K562 (cell line): ENCODE measurements around the gene KCNQ4. TPM values are rescaled to one million over a fixed set of nuclear protein-coding genes. Genes with fewer than 3 reads are reported as not detected.

Experiments used
- ATF7 ChIP-seq: fragments of 450-650 bp; IDR thresholded peaks from 2 replicates; pipeline ENCODE4 v1.7.1; 2014; ENCODE audit warnings: mild to moderate bottlenecking, moderate library complexity
- C11orf30 ChIP-seq: fragments of 450-650 bp; IDR thresholded peaks from 2 replicates; pipeline ENCODE4 v1.6.1; 2016; ENCODE audit warnings: low read depth, mild to moderate bottlenecking
- ETV1 ChIP-seq: fragments of 450-650 bp; conservative IDR thresholded peaks from 2 replicates; pipeline ENCODE4 v1.6.1; 2016; ENCODE audit warnings: missing genetic modification characterization, control low read depth, low read depth, missing compliant biosample characterization
- FOXP1 ChIP-seq: sonication (generic); formaldehyde crosslinking; IDR thresholded peaks from 2 replicates; pipeline ENCODE4 v1.8.0; 2022; ENCODE audit warnings: mild to moderate bottlenecking, missing genetic modification reagents
- HDGF ChIP-seq: fragments of 450-650 bp; IDR thresholded peaks from 2 replicates; pipeline ENCODE4 v1.6.1; 2016
- HMG20B ChIP-seq: fragments of 250-450 bp; sonication (Bioruptor Pico); IDR thresholded peaks from 2 replicates; pipeline ENCODE4 v1.5.0; 2021; ENCODE audit warnings: mild to moderate bottlenecking
- HMGN3 ChIP-seq: IDR thresholded peaks from 2 replicates; pipeline ENCODE4 v1.6.1; 2011; ENCODE audit warnings: borderline replicate concordance, low read depth, mild to moderate bottlenecking, mixed read lengths, low read length; ENCODE audit not compliant: insufficient read length; ENCODE audit errors: extremely low read depth
- JUN ChIP-seq, 2 experiments: sonication (generic) in 1 of 2; formaldehyde crosslinking in 1 of 2; IDR thresholded peaks; 2 replicates each; pipeline versions ENCODE4 v1.6.1 to v1.8.0; 2012 to 2022; ENCODE audit warnings: borderline replicate concordance in 2 of 2, mild to moderate bottlenecking in 2 of 2, improper control_type of control experiment in 1 of 2, low read depth in 1 of 2, low read length in 1 of 2, missing genetic modification reagents in 1 of 2
- MTA3 ChIP-seq: fragments of 450-650 bp; formaldehyde crosslinking; IDR thresholded peaks from 2 replicates; pipeline ENCODE4 v1.6.1; 2017; ENCODE audit warnings: mild to moderate bottlenecking, borderline replicate concordance
- YY1 ChIP-seq, 3 experiments: IDR thresholded peaks; 2 replicates each; pipeline ENCODE4 v1.6.1; 2011; ENCODE audit warnings: low read length in 2 of 3, mild to moderate bottlenecking in 2 of 3, moderate library complexity in 2 of 3, borderline replicate concordance in 1 of 3, control low read depth in 1 of 3, low read depth in 1 of 3; ENCODE audit not compliant: insufficient read depth in 3 of 3, insufficient replicate concordance in 2 of 3, control insufficient read depth in 1 of 3, insufficient read length in 1 of 3; ENCODE audit errors: extremely low read depth in 1 of 3
- ZNF586 ChIP-seq: fragments of 450-650 bp; formaldehyde crosslinking; conservative IDR thresholded peaks from 2 replicates; pipeline ENCODE4 v1.4.0; 2020; ENCODE audit warnings: mild to moderate bottlenecking, moderate library complexity
- polyA plus RNA-seq, 8 experiments: library from polyadenylated mRNA; depleted of rRNA in 4 of 8; stranded (reverse) in 5 of 8; unstranded in 3 of 8; fragments of >200 nt; fragmentation: Nextera tagmentation in 2 of 8; fragmentation: Illumina TruSeq in 1 of 8; extraction: Ambion mirVana in 2 of 8; extraction: Trizol in 1 of 8; gene quantifications; 2 replicates each; pipeline versions ENCODE4 v1.2.1 to v1.2.3, GENCODE V29; 2011 to 2014; ENCODE audit warnings: inconsistent platforms in 1 of 8, missing spikeins in 1 of 8
- total RNA-seq, 7 experiments: library from RNA; depleted of rRNA in 6 of 7; stranded (reverse); fragments of >200 nt in 6 of 7; fragmentation: Illumina TruSeq in 2 of 7; extraction: Trizol in 2 of 7; gene quantifications; 2 replicates each; pipeline versions ENCODE4 v1.2.1 to v1.2.3, GENCODE V29; 2011 to 2021; ENCODE audit warnings: low replicate concordance in 1 of 7
- TF ChIP-seq, protein P1 (sequence below): fragments of 250-450 bp; sonication (Bioruptor Pico); IDR thresholded peaks from 2 replicates; pipeline ENCODE4 v1.8.0; 2022; ENCODE audit warnings: moderate library complexity, mild to moderate bottlenecking, inconsistent platforms
- TF ChIP-seq, protein P2 (sequence below): fragments of 450-650 bp; IDR thresholded peaks from 2 replicates; pipeline ENCODE4 v1.7.1; 2018; ENCODE audit warnings: mild to moderate bottlenecking, low read depth; ENCODE audit not compliant: partially characterized antibody
- TF ChIP-seq, protein P3 (sequence below): fragments of 450-650 bp; IDR thresholded peaks from 2 replicates; pipeline ENCODE4 v1.6.1; 2016
- TF ChIP-seq, protein P4 (sequence below), 2 experiments: IDR thresholded peaks; 2 replicates each; pipeline ENCODE4 v1.6.1; 2012; ENCODE audit warnings: improper control_type of control experiment in 2 of 2, low read depth in 2 of 2, low read length in 2 of 2, borderline replicate concordance in 1 of 2
- TF ChIP-seq, protein P5 (sequence below): sonication (generic); formaldehyde crosslinking; IDR thresholded peaks from 2 replicates; pipeline ENCODE4 v1.8.1; 2023; ENCODE audit warnings: mild to moderate bottlenecking, missing genetic modification reagents, moderate library complexity

KCNQ4 gene
- total and polyA plus RNA-seq, 9 of the 15 experiments (the other 6 are each of a cell fraction or from before 2014, with no cell fraction given) = 0.07 to 4.1 (median 0.79) TPM

DNA sequence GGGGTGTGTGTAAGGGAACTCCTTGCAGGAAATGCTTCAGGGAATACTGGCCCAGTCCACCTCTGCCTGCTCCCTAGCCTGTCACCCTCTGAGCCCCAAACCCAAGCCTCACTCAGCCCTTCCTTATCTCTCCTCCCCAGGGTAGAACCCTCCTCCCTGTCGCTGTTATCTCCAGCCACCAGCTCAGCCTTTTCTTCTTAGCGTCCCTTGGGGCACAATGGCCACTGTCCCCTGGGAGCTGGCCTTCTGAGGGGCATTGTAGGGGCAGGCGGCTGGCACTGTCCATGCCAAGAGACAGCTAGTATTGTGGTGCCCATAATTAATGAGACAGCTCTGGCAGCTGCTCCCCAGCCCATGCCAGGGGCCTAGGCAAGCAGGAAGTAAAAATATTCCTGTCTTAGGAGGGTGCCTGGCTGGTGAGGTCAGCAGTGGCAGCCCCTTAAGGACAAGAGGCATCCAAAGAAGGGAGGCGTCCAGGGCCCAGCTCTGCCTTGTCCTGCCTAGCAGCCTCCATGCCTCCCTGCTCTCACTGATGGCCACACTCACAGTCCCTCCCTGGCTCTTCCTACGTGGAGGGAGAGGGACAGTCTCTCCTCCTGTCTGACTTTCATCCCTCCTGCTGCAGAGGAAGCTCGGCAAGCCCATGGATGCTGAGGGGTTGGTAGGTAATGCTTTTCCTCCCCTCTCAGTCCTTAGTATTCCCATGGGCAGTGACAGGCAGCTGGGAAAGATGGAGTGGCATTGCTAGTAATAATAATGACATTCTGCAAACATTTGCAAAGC, 37.5 kb downstream of the KCNQ4 start (continued):
- TF ChIP-seq, protein P1, sequence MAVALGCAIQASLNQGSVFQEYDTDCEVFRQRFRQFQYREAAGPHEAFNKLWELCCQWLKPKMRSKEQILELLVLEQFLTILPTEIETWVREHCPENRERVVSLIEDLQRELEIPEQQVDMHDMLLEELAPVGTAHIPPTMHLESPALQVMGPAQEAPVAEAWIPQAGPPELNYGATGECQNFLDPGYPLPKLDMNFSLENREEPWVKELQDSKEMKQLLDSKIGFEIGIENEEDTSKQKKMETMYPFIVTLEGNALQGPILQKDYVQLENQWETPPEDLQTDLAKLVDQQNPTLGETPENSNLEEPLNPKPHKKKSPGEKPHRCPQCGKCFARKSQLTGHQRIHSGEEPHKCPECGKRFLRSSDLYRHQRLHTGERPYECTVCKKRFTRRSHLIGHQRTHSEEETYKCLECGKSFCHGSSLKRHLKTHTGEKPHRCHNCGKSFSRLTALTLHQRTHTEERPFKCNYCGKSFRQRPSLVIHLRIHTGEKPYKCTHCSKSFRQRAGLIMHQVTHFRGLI (CRISPR knock-in tag) = no peak
- TF ChIP-seq YY1 (IDR thresholded peaks at IDR 0.05; ENCODE audit: borderline replicate concordance in 1 of 3, control insufficient read depth in 1 of 3, extremely low read depth in 1 of 3, insufficient read depth in 3 of 3, insufficient read length in 1 of 3, insufficient replicate concordance in 2 of 3, low read depth in 1 of 3, low read length in 2 of 3) (peak; percentile 30 to 82 (median 69)), JUN (IDR thresholded peaks at IDR 0.05; ENCODE audit: borderline replicate concordance, low read depth, low read length) (peak; percentile 81), JUN (CRISPR knock-in tag; IDR thresholded peaks at IDR 0.05; ENCODE audit: borderline replicate concordance) (no peak), ATF7 (peak; percentile 75), HMG20B (CRISPR knock-in tag) (no peak), ETV1 (tag) (peak; percentile 11; the same call in 1 of the 2 replicates), MTA3 (peak; percentile 97), ZNF586 (no peak), C11orf30 (no peak), HMGN3 (peak; percentile 91), HDGF (peak; percentile 90), FOXP1 (CRISPR knock-in tag) (no peak)
- TF ChIP-seq, protein P2, sequence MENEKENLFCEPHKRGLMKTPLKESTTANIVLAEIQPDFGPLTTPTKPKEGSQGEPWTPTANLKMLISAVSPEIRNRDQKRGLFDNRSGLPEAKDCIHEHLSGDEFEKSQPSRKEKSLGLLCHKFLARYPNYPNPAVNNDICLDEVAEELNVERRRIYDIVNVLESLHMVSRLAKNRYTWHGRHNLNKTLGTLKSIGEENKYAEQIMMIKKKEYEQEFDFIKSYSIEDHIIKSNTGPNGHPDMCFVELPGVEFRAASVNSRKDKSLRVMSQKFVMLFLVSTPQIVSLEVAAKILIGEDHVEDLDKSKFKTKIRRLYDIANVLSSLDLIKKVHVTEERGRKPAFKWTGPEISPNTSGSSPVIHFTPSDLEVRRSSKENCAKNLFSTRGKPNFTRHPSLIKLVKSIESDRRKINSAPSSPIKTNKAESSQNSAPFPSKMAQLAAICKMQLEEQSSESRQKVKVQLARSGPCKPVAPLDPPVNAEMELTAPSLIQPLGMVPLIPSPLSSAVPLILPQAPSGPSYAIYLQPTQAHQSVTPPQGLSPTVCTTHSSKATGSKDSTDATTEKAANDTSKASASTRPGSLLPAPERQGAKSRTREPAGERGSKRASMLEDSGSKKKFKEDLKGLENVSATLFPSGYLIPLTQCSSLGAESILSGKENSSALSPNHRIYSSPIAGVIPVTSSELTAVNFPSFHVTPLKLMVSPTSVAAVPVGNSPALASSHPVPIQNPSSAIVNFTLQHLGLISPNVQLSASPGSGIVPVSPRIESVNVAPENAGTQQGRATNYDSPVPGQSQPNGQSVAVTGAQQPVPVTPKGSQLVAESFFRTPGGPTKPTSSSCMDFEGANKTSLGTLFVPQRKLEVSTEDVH = peak; percentile 35
- TF ChIP-seq, protein P3, sequence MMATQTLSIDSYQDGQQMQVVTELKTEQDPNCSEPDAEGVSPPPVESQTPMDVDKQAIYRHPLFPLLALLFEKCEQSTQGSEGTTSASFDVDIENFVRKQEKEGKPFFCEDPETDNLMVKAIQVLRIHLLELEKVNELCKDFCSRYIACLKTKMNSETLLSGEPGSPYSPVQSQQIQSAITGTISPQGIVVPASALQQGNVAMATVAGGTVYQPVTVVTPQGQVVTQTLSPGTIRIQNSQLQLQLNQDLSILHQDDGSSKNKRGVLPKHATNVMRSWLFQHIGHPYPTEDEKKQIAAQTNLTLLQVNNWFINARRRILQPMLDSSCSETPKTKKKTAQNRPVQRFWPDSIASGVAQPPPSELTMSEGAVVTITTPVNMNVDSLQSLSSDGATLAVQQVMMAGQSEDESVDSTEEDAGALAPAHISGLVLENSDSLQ = peak; percentile 79
- TF ChIP-seq, protein P4, sequence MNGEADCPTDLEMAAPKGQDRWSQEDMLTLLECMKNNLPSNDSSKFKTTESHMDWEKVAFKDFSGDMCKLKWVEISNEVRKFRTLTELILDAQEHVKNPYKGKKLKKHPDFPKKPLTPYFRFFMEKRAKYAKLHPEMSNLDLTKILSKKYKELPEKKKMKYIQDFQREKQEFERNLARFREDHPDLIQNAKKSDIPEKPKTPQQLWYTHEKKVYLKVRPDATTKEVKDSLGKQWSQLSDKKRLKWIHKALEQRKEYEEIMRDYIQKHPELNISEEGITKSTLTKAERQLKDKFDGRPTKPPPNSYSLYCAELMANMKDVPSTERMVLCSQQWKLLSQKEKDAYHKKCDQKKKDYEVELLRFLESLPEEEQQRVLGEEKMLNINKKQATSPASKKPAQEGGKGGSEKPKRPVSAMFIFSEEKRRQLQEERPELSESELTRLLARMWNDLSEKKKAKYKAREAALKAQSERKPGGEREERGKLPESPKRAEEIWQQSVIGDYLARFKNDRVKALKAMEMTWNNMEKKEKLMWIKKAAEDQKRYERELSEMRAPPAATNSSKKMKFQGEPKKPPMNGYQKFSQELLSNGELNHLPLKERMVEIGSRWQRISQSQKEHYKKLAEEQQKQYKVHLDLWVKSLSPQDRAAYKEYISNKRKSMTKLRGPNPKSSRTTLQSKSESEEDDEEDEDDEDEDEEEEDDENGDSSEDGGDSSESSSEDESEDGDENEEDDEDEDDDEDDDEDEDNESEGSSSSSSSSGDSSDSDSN (IDR thresholded peaks at IDR 0.05; ENCODE audit: borderline replicate concordance in 1 of 2, low read depth in 2 of 2, low read length in 2 of 2) = peak in 1 of 2 experiments; percentile 21; a peak in 1 of 4 replicates
- TF ChIP-seq, protein P5, sequence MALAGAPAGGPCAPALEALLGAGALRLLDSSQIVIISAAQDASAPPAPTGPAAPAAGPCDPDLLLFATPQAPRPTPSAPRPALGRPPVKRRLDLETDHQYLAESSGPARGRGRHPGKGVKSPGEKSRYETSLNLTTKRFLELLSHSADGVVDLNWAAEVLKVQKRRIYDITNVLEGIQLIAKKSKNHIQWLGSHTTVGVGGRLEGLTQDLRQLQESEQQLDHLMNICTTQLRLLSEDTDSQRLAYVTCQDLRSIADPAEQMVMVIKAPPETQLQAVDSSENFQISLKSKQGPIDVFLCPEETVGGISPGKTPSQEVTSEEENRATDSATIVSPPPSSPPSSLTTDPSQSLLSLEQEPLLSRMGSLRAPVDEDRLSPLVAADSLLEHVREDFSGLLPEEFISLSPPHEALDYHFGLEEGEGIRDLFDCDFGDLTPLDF (CRISPR knock-in tag) = peak; percentile 36; the same call in 1 of the 2 replicates
